ENCODE measurements around the gene RNU6-1.

GRCh38 chr15:67883234-67883773 is 43.5 kb upstream of the RNU6-1 start:
- TF ChIP-seq POLR2A (IDR thresholded peaks at IDR 0.05; ENCODE audit: low read length): no peak
- no peak for TF ChIP-seq GATA1 (IDR thresholded peaks at IDR 0.05; ENCODE audit: low read depth, low read length)
